ENCODE measurements around the gene LHPP.

Gene LHPP

DNA sequence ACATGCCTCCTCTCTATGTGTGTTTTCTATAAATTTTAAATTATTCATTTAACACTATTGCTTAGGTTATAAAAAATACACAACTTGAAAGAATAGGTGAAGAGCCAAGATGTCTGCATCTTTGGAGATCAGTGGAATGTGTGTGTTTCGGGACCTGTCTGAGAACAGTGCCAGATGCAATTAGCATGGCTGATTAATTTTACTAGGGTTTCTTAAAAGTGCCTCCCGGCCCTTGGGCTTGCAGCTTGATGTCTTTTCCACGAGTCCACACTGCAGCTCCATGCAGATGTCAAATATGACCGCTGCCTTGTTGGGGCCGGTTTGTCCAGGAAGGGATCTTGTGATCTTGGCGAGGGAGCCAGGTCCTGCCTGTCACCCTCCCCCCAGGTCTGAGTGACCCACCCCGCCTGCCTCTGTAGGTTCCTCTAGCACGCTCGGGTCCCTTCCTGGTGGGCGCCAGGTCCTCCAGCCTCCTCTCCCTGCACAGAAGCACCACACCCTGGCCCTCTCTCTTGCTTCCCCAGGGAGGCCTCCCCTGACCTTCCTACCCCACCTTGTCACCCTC lies 20.7 kb downstream of the LHPP start:
- no peak for DNase-seq (ENCODE audit: extremely low read depth, insufficient read length)
- no peaks in the 10 kb centered on the region for H3K27me3 ChIP-seq (replicated peaks; ENCODE audit: control insufficient read depth, insufficient read depth, low read length)
- H3K36me3 ChIP-seq (ENCODE audit: control insufficient read depth, insufficient read depth, low read length), result no peaks in the 10 kb centered on the region
- no peak overlapping the region for H3K4me3 ChIP-seq (replicated peaks; ENCODE audit: low read depth, low read length)
- TF ChIP-seq, protein P1, sequence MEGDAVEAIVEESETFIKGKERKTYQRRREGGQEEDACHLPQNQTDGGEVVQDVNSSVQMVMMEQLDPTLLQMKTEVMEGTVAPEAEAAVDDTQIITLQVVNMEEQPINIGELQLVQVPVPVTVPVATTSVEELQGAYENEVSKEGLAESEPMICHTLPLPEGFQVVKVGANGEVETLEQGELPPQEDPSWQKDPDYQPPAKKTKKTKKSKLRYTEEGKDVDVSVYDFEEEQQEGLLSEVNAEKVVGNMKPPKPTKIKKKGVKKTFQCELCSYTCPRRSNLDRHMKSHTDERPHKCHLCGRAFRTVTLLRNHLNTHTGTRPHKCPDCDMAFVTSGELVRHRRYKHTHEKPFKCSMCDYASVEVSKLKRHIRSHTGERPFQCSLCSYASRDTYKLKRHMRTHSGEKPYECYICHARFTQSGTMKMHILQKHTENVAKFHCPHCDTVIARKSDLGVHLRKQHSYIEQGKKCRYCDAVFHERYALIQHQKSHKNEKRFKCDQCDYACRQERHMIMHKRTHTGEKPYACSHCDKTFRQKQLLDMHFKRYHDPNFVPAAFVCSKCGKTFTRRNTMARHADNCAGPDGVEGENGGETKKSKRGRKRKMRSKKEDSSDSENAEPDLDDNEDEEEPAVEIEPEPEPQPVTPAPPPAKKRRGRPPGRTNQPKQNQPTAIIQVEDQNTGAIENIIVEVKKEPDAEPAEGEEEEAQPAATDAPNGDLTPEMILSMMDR (IDR thresholded peaks at IDR 0.05; ENCODE audit: insufficient read depth, low read length, poor library complexity, severe bottlenecking), result no peak

DNA sequence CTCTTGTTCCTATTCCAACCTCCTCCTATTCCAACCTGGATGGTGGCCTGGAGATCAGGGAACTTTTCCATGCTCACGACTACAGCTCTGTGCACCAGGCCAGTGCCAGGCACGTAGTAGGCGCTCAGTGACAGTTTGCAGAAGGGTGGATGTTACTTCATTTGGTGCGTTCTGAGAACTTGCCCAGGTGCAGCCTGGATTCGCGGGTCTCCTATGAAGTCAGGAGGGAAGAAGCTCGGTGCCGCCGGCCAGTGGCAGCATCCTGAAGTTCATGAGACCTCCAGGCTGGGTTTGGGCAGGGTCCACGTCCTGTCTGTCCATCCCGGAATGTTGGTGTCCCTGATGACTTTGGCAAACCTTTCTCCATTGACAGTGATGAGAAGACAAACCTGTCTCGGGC lies 21.3 kb downstream of the LHPP start:
- TF ChIP-seq, protein P1 (IDR thresholded peaks at IDR 0.05; ENCODE audit: insufficient read depth, low read length, poor library complexity, severe bottlenecking), result no peak
- Histone ChIP-seq H3K36me3 (ENCODE audit: control insufficient read depth, insufficient read depth, low read length) (no peaks in the 10 kb centered on the region), H3K27me3 (replicated peaks; ENCODE audit: control insufficient read depth, insufficient read depth, low read length) (no peaks in the 10 kb centered on the region), H3K4me3 (replicated peaks; ENCODE audit: low read depth, low read length) (no peak overlapping the region)
- no peak for DNase-seq (ENCODE audit: extremely low read depth, insufficient read length)

DNA sequence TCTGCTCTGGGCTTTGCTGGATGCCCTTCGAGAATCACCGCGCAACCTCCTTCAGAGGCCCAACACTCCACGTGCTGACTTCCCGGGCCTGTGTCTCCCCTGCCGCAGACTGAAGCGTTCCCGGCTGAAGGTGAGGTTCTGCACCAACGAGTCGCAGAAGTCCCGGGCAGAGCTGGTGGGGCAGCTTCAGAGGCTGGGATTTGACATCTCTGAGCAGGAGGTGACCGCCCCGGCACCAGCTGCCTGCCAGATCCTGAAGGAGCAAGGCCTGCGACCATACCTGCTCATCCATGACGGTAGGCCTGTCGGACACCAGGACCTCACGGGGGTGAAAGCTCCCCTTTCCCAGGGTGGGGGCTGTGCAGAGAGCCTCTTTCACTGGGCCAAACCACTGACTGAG lies 22.4 kb downstream of the LHPP start:
- no peaks in the 10 kb centered on the region for H3K27me3 ChIP-seq (replicated peaks; ENCODE audit: control insufficient read depth, insufficient read depth, low read length)
- TF ChIP-seq, protein P1 (IDR thresholded peaks at IDR 0.05; ENCODE audit: insufficient read depth, low read length, poor library complexity, severe bottlenecking), result no peak
- no peaks in the 10 kb centered on the region for H3K36me3 ChIP-seq (ENCODE audit: control insufficient read depth, insufficient read depth, low read length)
- no peak overlapping the region for H3K4me3 ChIP-seq (replicated peaks; ENCODE audit: low read depth, low read length)
- DNase-seq (ENCODE audit: extremely low read depth, insufficient read length), result no peak

DNA sequence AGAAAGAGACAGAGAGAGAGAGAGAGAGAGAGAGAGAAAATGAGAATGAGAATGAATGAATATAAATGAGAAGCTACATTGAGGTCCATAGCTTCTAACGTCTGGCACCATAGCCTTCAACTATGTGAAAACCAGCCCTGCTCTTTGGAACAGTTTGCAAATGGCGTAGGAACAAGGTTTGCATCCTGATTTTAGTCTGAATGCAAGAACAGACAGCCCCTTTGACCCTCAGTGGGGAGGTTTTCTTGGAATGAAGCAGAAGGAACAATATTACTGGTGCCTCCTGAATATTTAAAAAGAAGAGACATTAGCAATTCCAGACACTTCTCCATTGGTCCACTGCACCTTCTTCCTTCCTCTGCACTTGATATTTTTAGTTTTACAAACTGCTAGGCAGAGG lies 23.0 kb downstream of the LHPP start:
- no peak for DNase-seq (ENCODE audit: extremely low read depth, insufficient read length)
- H3K36me3 ChIP-seq (ENCODE audit: control insufficient read depth, insufficient read depth, low read length), result no peaks in the 10 kb centered on the region
- H3K27me3 ChIP-seq (replicated peaks; ENCODE audit: control insufficient read depth, insufficient read depth, low read length), result no peaks in the 10 kb centered on the region
- TF ChIP-seq, protein P1 (IDR thresholded peaks at IDR 0.05; ENCODE audit: insufficient read depth, low read length, poor library complexity, severe bottlenecking), result no peak
- H3K4me3 ChIP-seq (replicated peaks; ENCODE audit: low read depth, low read length), result no peak overlapping the region

DNA sequence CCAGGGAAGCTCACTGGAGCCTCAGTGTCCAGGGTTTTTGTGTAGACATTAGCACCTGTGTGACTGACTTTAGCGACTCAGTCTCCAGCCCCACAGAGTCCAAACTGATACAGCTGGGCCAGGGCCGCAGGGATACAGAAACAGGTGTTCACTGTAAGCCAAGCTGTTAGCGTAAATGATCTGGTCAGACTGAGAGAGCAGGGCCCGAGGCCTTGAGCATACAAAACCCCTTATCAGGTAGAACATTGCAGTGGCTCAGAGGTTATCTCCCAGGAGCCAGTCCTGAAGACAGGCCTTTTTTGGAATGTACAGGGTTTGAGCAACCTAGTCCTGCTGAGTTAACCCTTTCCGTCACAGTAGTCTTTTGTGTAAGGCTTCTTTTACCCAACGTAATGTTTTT lies 25.0 kb downstream of the LHPP start:
- no peak overlapping the region for H3K4me3 ChIP-seq (replicated peaks; ENCODE audit: low read depth, low read length)
- DNase-seq (ENCODE audit: extremely low read depth, insufficient read length), result no peak
- H3K27me3 ChIP-seq (replicated peaks; ENCODE audit: control insufficient read depth, insufficient read depth, low read length), result no peaks in the 10 kb centered on the region
- H3K36me3 ChIP-seq (ENCODE audit: control insufficient read depth, insufficient read depth, low read length), result no peaks in the 10 kb centered on the region
- TF ChIP-seq, protein P1 (IDR thresholded peaks at IDR 0.05; ENCODE audit: insufficient read depth, low read length, poor library complexity, severe bottlenecking), result no peak

DNA sequence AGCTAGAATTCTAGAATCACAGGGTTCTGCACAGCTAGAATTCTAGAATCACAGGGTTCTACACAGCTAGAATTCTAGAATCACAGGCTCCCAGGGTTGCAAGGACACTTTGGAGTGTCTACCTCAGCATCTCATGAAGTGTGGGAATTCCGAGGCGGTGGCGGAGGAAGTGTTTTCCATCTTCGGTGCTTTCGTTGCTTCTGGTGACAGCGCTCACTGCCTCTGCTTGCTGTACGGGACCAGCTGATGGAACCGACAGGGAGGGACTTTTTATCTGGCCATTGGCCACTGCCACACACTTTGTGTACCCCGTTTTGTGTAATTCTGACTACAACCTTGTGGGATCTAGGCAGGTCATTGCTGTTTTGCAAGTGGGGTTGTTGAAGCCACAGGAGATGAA lies 29.5 kb downstream of the LHPP start:
- TF ChIP-seq, protein P1 (IDR thresholded peaks at IDR 0.05; ENCODE audit: insufficient read depth, low read length, poor library complexity, severe bottlenecking), result no peak
- no peak for DNase-seq (ENCODE audit: extremely low read depth, insufficient read length)
- Histone ChIP-seq H3K4me3 (replicated peaks; ENCODE audit: low read depth, low read length) (no peak overlapping the region), H3K36me3 (ENCODE audit: control insufficient read depth, insufficient read depth, low read length) (no peaks in the 10 kb centered on the region), H3K27me3 (replicated peaks; ENCODE audit: control insufficient read depth, insufficient read depth, low read length) (no peaks in the 10 kb centered on the region)
